Retina (tissue), 1 donor: ENCODE data around the gene INHBA.

Experiments
- DNase-seq: peaks from one replicate; pipeline ENCODE4 v3.0.0-alpha.2; 2016

Gene INHBA

DNA sequence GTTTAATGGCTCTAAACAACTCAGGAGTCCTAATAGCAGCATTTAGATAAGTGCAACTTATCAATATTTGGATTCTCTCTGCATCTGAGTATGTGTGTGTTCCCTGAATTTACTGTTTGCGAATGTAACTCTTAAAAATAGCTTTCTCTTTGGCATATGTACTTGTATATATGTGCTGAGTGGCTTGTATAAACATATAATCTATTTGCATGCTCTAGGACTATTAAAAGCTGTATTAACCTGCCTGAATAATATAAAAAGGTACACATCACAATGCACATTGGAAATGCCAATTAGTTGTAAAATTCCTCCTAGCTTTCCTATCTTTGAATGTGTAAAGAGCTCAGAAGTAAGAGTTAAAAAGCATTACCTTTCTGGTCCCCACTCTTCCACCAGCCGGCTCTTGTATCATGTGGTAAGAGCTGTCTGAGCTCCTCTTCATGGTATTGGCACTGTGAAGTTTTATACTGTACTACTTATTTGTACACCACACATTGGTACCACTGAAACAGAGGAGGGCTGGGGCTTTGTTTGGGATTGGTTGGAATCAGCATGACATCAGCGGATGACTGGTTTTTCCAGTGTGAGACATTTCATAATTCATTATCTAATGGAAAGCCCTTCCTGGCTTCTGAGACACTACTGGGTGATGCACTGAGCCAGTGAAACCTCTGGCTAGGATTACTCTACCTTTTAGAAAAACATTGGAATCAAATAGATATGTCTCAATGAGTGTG lies at the start of gene INHBA:
Gene INHBA (minus strand): TSS at position 456 of the 737 bp plus-strand sequence. CDS start 2,716 bp downstream, outside the sequence.
- DNase-seq: no peak

GRCh38 chr7:41752615-41753014 lies 49.7 kb upstream of the INHBA start:
- no peak for DNase-seq

- no peak for DNase-seq
Observed at GRCh38 chr7:41750661-41751540, 48.0 kb upstream of the INHBA start.

DNA sequence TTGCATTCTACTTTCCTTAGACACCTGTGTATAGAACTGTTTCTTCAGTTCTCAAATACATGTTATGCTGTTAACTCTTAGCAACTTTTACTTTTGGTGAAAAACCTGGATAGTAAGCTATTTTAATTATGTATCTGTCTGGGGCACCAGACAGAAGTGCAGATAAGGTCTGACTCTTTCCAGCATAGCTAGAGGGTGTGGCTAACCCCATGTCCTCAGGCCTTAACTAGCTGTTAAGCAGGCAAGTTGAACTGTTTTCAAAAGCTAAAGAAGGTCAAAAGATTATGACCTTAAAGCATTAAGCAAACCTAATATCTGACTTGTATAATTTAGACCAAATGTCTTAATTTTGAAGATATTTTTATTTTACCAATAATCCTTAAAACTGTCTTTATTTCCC lies 45.1 kb upstream of the INHBA start:
- no peak for DNase-seq

DNA sequence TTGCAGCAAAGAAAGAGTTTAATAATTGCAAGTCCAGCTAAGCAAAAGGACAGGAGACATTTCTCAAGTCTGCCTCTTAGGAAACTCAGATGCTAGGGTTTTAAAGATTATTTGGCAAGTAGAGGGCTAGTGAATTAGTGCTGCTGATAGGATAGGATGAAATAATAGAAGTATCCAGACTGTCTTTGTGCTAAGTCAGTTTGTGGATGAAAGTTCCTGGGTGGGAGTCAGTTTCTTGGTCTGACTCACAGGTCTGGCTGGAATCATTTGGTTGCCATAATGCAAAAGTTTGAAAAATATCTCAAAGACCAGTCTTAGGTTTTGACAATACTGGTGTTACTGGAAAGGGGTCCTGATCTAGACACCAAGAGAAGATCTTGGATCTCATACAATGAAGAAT lies 42.6 kb upstream of the INHBA start:
- DNase-seq: no peak

DNA sequence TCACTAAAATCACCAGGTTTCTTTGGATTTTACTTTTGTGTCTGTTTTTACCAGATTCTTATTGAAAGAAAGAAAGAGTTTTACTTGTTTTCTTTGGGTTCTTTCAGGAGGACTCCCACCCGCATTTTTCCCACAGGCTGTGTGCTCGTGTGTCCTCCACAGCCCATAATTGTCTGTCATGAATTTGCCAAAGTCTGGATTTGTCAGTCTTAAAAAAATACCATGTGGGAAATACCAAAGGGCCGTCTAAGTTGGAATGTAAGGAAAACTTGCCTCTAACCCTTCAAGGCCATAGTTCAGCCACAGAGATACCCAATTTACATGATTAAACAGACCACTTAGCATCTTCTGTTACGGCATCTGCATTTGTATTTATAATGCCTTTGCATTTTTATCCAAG lies 41.3 kb upstream of the INHBA start:
- DNase-seq: no peak

DNA sequence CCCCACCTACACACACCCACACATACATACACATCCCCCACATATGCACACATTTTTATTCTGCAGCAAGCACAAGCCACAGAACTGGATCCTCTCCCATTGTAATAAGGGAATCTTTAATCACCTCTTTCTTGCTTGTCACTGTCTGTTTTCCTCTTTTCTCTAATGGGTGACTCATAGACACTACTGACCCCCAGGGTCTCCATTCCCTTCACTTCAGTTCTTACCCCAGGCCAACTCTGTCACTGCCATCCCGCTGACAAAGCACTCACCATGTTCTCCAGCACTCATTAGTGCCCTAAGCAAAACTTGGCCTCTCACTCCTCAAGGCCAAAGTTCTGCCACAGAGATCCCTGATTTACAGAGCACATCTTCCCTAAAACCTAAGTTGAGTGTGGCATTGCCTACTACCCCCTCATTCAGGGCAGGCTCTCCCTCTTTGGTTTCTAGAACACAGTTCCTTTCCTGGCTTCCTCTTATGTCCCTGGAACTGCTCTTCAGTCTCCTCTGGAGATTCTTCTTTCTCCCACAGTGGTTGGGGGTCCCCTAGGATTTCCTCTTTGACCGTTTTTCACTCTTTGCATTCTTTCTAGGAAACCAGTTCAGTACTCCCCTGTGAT lies 39.6 kb upstream of the INHBA start:
- no peak for DNase-seq

GRCh38 chr7:41738806-41739205 lies 35.9 kb upstream of the INHBA start:
- DNase-seq: no peak

DNA sequence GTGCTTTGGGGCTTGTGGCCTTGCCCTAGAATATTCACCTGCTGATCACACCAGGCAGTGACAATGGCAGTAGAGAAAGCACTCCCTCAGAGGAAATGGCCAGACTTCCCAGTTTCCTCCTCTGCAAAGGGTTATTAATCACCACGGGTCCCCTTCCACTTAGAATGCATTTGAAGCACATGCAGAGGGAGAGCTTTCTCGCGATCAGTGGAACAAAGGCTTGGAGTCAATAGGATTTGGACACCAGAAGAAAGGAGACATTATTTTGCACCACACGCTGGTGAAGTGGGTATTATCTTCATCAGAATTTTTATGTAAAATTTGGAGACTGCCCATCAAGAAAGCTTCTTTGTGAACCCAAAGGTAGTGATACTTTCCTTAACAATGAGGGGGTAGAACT lies 35.4 kb upstream of the INHBA start:
- DNase-seq: no peak

GRCh38 chr7:41735206-41735605 lies 32.3 kb upstream of the INHBA start:
- DNase-seq: no peak

DNA sequence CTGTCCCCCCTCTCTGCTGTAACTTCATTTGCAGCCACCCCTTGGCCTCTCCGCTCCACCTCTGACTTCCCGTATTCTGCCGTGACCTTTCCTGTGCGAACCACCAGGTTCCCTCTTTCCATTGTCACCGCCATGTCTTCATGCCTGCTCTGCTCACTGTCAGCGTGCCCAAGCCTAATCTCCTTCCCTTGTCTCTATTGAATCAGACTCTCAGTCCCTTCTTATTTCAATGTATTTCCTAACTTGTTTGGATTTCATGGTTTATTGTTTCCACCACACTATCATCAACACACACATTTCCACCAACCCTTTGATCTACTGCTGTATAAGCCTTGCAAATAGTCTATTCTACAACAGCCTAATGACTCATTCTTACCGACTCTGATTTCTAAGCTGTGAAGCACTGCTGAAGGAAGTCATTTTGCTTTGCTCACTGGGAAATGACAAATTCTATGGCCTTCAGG lies 30.0 kb upstream of the INHBA start:
- no peak for DNase-seq

- no peak for DNase-seq
Observed at GRCh38 chr7:41732436-41732785, 29.5 kb upstream of the INHBA start.

GRCh38 chr7:41731493-41732435 lies 28.9 kb upstream of the INHBA start:
- DNase-seq: no peak

DNA sequence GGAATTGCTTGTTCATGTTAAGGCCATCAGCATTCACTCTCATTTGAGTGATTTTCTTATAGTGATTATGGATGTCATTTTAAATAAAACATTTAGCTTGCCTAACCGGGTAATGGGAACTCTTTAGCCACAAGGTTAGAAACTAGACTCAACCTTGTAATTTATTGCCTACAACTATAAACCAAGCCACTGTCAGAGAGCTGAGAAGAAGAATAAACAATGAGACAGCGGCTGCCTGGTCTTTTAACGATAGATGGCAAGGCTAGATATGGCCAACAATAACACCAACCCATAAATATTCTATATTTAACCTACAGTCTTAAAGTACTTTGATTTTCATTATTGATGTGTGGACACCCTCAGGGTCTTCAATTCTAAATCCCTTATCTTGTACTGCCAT lies 27.8 kb upstream of the INHBA start:
- no peak for DNase-seq

GRCh38 chr7:41730161-41730560 lies 27.3 kb upstream of the INHBA start:
- no peak for DNase-seq

DNA sequence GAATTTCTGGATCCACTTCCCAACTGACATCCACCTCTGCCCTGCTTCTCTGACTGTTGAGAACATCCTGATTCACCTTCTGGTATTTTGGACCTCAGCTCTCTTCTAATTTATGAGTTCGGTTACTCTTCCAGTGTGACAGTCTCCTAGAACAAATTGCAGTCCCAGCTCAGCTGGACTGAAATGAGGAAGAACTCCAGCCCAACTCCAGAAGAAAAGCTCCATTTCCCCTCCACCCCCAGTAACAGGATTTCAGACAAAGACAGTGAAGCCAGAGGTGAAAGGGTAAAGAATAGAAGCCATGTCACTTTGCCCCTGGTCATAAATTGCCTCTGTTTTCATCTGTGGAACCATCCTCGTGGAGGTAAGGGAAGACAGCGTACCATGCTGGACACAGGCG lies 26.2 kb upstream of the INHBA start:
- DNase-seq: no peak

DNA sequence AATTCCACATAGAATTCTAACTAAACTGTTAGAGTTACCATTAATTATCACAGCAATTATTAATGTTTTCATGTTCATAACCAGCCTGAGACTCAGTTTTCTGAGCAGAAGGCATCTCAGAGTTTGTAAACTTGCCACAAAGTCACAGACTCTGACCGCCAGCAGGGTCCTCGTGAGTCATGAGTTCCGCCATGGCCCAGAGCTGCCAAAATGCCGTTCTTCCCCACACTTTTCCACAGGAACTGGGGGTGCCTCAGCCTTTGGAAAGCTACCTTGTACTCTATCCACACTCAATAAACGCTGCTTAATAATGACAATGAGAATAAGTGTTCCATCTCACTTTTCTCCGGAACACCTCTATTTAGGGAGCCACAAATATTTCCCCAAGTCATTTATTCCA lies 22.1 kb upstream of the INHBA start:
- DNase-seq: no peak

DNA sequence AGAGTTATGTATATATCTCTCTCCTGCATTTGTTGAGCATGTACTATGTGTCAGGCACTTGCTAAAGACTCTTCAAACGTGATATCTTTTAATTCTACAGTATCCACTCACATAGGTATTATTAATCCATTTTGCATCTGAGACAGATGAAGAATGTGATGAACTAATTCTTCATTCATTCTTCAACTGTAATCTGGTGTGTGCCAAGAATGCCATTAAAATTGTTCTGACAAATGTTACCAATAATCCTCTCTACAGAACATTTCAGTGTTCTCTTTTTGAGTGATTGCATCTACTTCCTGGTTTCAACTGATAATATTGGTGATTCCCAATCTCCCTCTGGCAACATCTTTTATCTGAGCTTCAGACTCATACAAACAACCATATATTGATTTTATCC lies 18.0 kb upstream of the INHBA start:
- no peak for DNase-seq

DNA sequence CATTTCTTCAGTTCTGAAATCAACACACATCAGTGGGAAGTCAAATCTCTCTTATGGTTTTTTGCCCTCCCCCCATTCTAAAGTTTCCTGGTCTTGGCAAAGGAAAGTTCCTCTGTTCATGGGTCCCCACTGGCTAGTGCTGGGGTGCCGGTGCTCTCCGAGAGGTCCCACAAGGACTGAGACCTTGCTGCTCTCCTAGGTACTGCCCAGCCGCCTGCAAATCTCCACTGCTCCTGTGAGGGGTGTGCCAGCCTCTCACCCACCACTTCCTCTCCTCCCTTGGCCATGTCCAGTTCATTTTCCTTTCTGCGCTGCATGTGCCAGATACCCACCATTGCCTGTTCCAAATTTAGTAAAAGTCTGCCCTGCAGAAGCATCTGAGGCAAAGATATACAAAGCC lies 17.2 kb upstream of the INHBA start:
- DNase-seq: no peak

- DNase-seq: no peak
Observed at GRCh38 chr7:41716691-41717090, 13.8 kb upstream of the INHBA start.

GRCh38 chr7:41715000-41715399 lies 12.1 kb upstream of the INHBA start:
- no peak for DNase-seq

GRCh38 chr7:41711283-41712064 lies 8.6 kb upstream of the INHBA start:
- DNase-seq: no peak
